ENCODE results near the gene ZNF155.
"Not testable (repeated sequence)": the region's sequence is repeated elsewhere in the genome, so short reads cannot be mapped to it uniquely, and the experiment has no call there.

ZNF155 gene

DNA sequence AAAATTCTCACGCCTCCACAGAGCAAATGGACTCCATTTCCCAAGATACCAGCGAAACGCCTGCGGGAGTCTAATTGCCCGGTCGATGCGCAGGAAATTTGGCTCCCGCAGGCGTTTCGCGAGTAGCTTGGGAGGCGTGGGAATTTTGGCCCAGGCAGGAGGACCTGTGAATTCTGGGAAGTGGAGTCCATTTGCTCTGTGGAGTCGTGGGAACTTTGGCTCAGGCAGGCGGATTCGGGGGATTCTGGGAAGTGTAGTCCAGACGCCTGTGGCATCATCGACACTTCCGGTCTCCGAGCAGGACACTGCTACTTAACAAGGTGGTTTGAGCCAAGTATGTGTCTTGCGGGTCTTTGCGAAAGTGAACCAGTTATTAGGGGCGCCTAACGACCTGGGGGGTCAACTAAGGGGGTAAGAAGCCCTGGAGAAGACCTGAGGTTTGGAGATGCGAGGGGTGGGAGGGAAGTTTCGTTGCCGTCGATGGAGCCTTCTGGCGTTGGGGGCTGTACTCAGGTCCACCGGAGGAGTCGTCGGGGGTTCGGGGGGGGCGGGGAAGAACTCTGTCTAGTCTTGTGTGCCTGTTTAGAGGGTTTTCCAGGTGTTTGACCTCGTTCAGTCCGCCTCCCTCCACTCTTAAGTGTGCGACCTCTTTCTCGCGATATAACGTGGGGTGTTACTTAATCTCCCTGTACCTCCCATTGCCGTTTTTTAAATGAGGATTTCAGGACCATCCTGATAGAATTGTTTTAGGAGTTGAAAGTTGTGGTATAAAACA, at the start of gene ZNF155:
Gene ZNF155 (plus strand): TSS at position 277 of the 775 bp plus-strand sequence. CDS start 4,356 bp downstream, outside the sequence.
- DNase-seq = peak; percentile 80 to 94

DNA sequence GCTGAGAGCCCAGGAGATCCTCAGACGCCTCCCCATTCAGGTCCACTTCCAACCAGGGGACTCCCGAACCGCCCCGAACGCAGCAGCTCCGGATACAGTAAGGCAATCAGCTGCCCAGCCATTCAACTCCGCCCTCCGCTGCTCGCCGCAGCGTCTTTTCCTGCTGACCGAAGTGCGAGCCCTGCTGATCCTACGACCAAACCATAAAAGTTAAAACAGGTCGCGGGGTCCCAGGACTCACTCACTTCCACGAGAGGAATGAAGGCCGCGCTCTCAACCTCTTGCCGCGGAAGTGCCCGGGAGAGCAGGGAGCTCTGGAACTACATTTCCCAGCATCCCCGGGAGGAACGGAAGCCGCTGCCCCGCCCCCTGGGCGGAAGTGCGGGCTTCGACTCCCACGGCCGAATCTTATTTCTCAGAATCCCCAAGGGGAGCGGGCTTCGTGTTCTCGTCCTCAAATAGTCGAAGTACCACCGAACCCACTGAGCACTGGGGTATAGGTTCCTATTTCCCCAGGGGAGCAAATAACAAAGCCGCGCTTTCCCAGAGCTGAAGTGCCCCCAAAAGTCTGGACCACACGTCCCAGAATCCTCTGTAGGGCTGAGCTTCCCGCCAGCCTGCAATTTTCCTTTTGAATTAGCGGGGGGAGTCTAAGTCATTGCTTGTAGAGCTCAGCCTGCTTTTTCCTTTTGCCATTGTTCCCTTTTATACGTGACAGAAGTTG, 48.8 kb upstream of the ZNF155 start, which contains the start of gene ZNF45:
Gene ZNF45 (minus strand): TSS at position 298 of the 724 bp plus-strand sequence. CDS start 13,097 bp downstream, outside the sequence.
- peak; percentile 76 to 88 for DNase-seq

DNA sequence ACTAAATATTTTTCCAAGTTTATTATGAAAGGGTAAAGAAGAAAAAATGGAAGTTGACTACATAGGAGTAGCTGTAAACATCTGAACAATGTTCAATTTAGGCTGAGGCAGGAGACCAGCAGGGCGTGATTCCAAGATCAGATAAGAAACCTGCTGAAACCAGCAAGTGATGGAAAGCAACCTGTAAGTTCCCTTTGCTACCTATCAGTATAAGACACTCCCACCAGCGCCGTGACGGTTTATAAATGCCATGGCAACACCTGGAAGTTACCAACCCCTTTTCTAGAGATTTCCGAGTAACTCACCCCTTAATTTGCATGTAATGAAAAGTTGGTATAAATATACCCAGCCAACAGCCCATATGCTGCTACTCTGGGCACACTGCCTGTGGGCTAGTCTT, 47.8 kb upstream of the ZNF155 start:
- no peak for DNase-seq

DNA sequence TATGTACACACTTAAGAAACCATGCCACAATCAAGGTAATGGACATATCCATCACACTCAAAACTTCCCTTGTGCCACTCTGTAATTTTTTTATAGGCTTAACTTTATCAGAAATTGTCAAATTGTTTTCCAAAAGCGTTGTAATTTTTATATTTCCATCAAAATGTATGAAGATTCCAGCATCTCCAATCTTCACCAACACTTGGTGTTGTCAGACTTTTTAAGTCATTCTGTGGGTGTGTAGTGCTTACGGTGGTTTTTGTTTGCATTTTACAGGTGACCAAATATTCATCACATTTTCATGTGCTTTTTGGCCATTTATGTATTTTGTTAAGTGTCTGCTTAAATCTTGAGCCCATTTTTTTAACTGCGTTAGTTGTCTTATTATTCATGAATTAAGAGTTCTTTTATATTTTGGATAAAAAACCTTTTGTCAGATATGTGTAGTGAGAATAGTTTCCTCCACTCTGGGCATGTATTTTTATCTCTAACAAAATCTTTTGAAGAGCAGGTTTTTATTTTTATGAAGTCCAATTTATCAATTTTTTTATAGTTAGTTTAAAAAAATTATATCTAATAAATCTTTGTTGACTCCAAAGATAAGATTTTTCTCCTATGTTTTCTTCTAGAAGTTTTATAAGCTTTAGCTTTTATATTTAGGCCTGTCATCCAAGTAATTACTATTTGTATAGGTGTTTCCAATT, 44.3 kb upstream of the ZNF155 start:
- DNase-seq = no peak

DNA sequence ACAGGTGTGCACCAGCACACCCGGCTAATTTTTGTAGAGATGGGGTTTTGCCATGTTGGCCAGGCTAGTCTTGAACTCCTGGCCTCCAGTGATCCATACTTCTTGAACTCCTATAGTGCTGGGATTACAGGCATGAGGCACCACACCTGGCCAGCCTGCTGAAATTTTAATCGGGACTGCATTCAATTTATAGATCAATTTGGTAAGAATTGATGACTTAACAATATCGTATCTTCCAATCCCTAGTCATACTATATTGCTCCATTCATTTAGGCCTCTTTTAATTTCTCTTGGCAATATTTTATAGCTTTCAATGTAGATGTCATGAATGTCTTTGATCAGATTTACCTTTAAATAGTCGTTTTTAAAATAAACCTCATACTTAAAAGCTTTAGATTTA, 43.3 kb upstream of the ZNF155 start:
- no peak for DNase-seq

DNA sequence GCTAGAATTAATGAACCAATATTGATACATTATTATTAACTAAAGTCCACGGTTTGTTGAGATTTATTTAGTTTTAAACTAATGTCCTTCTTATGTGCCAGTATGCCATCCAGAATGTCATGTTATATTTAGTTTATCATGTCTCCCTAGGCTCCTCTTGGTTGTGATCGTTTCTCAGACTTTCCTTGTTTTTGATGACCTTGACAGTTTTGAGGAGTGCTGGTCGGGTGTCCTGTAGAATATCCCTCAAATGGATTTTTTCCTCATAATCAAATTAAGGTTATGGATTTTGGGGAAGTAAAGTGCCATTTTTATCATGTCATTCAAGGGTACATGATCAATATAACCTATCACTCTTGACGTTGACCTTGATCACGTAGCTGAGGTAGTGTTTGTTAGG, 42.8 kb upstream of the ZNF155 start:
- no peak for DNase-seq

DNA sequence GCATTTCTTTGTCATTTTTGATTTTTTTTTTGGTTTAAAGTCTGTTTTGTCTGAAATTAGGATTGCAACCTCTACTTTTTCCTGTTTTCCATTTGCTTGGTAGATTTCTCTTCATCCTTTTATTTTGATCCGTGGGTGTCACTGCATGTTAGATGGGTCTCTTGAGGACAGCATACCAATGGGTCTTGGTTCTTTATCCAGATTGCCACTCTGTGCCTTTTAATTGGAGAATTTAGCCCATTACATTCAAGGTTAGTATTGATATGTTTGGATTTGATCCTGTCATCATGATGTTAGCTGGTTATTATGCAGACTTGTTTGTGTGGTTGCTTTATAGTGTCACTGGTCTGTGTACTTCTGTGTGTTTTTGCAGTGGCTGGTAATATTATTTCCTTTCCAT, 36.6 kb upstream of the ZNF155 start:
- DNase-seq = not testable (repeated sequence)

DNA sequence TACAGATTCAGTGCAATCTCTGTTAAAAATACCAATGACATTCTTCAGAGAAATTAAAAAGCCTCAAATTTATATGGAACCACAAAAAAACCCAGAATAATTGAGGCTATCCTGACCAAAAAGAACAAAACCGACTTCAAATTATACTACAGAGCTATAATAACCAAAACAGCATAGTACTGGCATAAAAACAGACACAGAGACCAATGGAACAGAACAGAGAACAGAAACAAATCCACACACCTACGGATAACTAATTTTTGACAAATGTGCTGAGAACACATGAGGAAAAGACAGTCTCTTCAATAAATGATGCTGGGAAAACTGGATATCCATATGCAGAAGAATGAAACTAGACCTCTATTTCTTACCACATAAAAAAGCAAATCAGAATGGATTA, 34.2 kb upstream of the ZNF155 start:
- not testable (repeated sequence) for DNase-seq

DNA sequence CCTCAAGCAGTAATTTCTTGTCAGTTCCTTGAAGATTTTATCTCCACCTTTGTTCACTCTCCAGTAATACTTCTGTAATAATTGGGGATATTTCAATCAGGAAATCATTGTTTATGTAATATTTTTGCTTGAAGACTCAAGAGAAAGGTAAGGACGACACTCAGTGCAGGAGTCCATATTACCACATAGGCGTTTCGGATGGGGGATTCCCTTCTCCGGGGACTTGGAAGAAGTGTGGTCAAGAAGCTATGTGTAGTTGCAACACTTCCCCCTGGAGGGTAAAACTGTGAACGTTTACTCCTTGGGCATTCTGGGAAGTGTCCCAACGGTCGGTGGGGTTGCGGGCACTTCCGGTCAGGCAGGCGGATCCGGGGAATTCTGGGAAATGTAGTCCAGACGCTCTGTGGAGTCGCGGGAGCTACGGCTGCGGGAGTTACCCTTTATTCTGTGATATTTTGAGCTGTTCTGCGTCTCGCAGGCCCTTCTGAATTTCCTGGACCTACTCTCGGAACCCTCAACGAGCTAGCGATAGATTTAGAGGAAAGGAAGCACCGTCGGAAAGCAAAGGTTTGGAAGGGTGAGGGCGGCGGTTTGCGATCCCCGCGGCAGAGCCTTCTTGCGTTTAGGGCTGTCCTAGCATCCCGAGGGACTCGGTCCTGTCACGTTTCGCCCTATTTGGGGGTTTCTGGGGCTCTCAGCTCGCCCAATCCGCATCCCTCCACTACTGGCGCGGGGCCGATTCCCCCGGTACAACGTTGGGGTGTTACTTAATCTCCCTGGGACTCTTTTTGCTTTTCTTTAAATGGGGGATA, 32.9 kb upstream of the ZNF155 start, which contains the start of gene ZNF221:
Gene ZNF221 (plus strand): TSS at position 395 of the 812 bp plus-strand sequence. CDS start 11,499 bp downstream, outside the sequence.
- peak; percentile 65 to 72 for DNase-seq

DNA sequence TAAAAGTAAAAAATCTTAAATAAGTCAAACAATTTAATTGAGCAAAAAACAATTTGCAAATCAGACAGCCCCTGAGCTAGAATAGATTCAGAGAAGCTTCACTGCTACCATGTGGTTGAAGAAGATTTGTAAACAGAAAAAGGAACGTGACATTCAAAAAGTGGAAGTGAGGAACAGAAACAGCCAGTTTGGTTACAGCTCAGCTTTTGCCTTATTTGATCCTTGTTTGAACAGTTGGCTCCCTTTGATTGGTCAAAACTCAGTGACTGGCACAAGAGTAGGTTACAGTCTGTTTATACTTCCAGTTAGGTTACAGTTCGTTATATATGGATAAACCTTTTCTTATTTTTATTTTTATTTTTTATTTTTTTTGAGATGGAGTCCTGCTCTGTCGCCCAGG, 27.2 kb upstream of the ZNF155 start:
- no peak for DNase-seq

DNA sequence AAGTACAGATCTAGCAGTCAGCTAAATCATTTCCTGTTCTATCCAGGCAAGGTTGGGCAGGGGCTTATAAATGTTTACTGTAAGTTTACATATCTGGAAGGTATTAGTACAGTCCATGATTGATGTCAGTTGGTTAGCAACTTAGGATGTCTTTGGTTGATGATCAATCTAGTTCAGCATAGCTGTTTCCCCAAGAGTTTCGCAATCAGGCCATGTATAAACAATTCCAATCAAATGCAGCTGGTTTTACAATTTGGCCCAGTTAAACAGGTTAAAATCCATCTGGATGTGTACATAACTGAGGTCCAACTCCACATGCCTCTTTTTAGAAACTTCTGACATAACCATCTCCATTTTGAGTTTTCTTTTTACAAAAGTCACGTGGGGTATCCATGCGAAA, 26.1 kb upstream of the ZNF155 start:
- no peak for DNase-seq

DNA sequence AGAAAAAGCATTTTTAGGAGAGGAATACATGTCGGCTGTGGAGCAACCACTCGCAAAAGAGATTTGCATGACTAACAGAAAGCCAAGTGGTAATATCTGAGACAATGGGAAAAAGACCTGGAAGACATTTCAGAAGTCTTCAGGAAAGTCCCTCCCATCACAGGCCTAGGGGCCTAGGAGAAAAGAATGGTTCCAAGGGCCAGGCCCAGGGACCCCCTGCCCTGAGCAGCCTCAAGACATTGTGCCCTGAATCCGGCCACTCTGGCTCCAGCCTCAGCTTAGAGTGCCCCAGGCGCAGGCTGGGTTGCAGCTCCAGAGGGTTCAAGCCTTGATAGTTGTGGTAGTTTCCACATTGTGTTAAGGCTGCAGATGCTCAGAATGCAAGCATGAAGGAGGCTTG, 23.6 kb upstream of the ZNF155 start:
- DNase-seq = no peak

DNA sequence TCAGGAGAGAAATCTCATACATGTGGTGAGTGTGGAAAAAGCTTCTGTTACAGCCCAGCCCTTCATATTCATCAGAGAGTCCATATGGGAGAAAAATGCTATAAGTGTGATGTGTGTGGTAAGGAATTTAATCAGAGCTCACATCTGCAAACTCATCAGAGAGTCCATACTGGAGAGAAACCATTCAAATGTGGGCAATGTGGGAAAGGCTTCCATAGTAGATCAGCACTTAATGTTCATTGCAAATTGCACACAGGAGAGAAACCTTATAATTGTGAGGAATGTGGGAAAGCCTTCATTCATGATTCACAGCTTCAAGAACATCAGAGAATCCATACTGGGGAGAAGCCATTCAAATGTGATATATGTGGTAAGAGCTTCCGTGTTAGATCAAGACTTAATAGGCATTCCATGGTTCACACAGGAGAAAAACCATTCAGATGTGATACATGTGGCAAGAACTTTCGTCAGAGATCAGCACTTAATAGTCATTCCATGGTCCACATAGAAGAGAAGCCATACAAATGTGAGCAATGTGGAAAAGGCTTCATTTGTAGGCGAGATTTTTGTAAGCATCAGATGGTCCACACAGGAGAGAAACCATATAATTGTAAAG, 17.8 kb upstream of the ZNF155 start:
- no peak for DNase-seq

DNA sequence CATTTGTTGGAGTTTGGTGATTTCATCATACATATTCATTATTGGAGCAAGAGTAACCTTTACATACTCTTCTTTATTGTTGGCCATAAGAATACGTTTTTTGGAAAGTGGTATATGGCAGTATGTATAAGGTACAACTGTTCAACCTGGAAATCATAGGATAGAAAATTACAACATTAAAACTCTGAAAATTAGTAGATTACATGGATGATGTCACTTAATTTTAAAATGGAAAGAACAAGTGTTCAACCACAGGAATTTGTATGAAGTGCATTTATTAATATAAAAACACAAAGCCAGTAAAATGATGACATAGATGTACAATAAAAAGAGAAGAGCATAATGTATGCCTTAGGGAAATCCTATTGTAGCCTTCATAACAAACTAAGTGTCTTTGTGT, 7.3 kb upstream of the ZNF155 start:
- DNase-seq = no peak

DNA sequence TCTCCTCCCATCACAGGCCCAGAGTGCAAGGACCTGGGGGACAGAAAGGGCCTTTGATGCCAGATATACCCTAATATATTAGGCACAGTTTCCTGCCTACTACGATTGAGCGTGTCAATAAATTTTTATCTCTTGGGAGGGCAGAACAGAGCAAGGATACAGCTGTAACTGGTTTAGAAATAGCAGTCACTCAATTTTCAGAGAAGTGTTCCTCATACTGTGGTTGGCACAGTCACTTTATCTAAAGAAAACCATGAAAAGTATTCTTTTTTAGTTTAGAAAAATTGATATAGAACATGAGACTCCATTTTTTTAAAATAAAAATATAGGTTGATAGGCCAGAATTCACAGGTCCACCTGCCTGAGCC, 460 bp upstream of the ZNF155 start:
- no peak for DNase-seq

DNA sequence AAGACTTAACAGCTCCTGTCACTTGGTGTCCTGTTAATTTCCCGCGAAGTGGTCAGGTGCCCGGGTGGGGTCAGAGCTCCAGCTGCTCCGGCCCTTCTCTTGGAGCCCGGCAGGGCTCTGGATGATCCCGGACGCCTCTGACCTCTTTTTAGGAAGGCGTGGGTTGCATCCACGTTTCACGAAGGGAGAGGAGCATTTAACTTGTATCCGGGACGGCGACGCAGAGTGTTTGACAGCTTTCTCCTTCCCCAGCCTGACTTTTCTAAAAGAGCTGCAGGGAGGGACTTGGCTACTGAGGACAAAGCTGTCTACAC, 656 bp downstream of the ZNF155 start:
- DNase-seq = no peak

DNA sequence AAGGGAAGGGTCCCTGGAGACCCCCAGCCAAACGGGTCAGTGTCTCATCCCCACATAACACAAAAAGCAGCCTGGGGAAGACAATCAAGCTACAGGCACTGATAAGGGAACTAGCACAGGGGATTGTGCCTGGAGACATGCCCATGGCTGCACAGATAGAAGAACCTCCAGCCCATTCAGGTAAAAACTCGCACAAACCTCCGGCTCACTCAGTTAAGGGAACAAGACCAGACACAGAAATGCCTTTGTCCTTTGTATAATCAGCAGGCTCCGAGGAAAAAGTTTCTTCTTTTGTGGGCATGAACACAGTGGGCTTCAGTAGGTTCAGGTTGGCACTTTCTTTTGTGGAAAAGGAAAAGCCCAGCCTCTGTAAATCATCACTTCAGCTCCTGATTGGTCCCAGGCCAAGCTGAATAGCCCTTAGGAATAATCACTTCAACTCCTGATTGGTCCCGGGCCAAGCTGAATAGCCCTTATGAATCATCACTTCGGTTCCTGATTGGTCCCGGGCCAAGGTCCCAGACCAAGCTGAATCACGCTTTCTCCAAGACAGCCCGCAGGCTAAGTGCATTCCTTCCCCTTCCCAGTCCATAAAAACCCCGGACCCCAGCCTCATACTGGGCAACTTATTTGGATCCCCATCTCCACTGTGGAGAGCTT, 13.8 kb downstream of the ZNF155 start:
- no peak for DNase-seq

DNA sequence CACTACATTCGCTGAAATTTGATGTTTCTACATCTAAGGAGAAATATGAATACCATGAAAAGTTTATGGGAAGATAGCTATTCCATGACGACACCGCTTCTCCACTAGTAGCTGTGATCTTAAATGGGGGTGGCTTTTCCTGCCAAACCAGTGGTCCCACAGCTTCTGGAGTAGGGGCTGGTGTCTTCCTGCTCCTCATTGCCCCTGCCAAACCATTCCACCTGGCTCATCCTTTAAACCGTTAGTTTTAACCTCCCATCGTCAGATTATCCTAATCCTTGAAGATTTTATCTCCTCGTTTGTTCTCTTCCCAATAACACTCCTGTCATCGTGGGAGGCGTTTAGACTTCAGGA, 18.2 kb downstream of the ZNF155 start:
- DNase-seq = no peak

DNA sequence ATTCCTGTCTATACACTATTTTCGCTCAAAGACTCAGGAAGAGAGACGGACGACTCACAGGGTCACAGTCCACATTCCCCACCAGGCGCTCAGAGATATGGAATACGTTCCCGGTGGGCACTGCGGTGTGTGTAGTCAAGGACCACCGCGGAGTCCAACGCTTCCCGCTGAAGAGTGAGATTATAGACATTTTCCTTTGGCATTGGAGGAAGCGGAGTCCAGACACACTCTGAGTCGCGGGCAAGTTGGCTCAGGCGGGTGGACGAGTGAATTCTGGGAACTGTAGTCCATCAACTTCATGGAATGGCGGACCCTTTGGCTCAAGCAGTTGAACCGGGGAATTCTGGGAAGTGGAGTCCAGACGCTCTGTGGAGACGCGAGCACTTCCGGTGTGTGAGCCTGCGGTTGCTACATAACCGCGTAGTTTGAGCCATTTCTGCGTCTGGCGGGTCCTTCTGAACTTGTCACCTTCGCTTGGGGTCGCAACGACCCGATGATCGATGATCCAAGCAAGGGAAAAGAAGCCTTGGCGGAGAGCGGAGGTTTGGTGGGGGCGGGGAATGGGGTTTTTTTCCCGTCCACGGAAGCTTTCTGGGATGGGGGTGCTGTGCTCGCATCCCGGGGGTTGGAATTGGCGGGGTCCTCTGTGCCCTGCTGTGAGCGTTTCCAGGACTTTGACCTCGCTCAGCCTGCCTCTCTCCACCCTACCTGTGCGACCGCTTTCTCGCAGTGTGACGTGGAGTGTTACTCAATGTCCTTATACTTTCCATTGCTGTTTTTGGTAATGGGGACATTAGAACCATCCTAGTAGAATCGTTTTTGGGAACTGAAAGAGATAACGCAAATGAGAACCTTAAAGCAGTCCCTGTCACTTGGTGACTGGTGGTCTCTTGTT, 18.8 kb downstream of the ZNF155 start, which contains the start of gene ZNF230:
Gene ZNF230 (plus strand): TSS at position 392 of the 895 bp plus-strand sequence. CDS start 4,122 bp downstream, outside the sequence.
- DNase-seq = peak; percentile 68 to 84

DNA sequence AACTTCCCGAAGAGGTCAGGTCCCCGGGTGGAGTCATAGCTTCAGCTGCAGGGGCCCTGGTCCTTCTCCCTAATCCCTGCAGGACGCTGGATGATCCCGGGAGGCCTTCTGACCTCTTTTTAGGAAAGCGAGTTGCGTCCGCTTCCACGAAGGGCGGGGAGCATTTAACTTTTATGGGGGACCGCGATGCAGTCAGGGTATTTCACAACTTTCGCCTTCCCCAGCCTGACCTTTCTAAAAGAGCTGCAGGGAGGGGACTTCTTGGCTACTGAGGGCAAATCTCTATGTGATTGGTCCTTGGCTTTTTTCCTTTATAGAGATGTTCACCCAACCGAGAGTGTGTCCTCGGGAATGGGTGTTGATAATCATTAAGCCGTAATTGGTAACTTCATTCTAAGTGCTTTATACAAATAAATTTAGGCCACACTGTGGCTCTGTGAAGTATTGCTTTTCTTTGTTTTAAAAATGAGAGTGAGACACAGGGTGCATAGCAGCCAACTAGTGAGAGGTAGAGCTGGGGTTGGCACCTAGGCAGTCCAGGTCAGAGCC, 19.5 kb downstream of the ZNF155 start:
- DNase-seq = no peak
